ENCODE measurements around the gene RIPOR3. TPM values are rescaled to one million over a fixed set of nuclear protein-coding genes. Genes with fewer than 3 reads are reported as not detected.

RIPOR3 gene
- total RNA-seq, 2 experiments from 2014 or later, result 0.53 TPM; not detected in 1

- CTCF ChIA-PET (ENCODE audit: unreplicated experiment), result no interaction called here
- H3K4me2 ChIP-seq (ENCODE audit: low read length), result no peak overlapping the region
- peaks cover 18% of the 10 kb centered on the region; the same call in 1 of the 2 replicates for H3K36me3 ChIP-seq (ENCODE audit: insufficient read depth, low read length)
- no peak overlapping the region for H2AFZ ChIP-seq (ENCODE audit: low read length)
- H4K20me1 ChIP-seq (ENCODE audit: insufficient read depth, low read length), result no peaks in the 10 kb centered on the region
- H3K9me2 ChIP-seq (ENCODE audit: insufficient read depth, low read length), result no peaks in the 10 kb centered on the region
- POLR2A ChIA-PET, result interaction anchor here (1.2 kb wide), 1 partner anchor 14 kb away, joined by 3 read pairs; no protein-coding TSS in a partner anchor
- no peak for DNase-seq (ENCODE audit: low spot score)
- H3K4me3 ChIP-seq (ENCODE audit: low read depth, low read length, poor library complexity, severe bottlenecking), result no peak overlapping the region
- H3K4me1 ChIP-seq (ENCODE audit: insufficient read depth, low read length, poor library complexity, severe bottlenecking), result no peaks in the 10 kb centered on the region
- no TSS peak for BruUV-seq (replicated peaks)
- TF ChIP-seq EZH2phosphoT487 (IDR thresholded peaks at IDR 0.05; ENCODE audit: borderline replicate concordance, low read depth, low read length) (no peak), CTCF (conservative IDR thresholded peaks at IDR 0.05; ENCODE audit: low read length) (no peak)
- H3K9me3 ChIP-seq (ENCODE audit: low read length), result no peaks in the 10 kb centered on the region
- H3K27ac ChIP-seq (ENCODE audit: low read depth, low read length, poor library complexity, severe bottlenecking), result no peak overlapping the region
- intact Hi-C loops (cut with micrococcal nuclease; ENCODE audit: unreplicated experiment), result no loop called here
- no peaks in the 10 kb centered on the region for H3K79me2 ChIP-seq (ENCODE audit: insufficient read depth, low read depth, low read length)
These were observed 129.8 kb downstream of the RIPOR3 start for GRCh38 chr20:50561379-50562078.

GRCh38 chr20:50560867-50561266 is 130.5 kb downstream of the RIPOR3 start:
- DNase-seq (ENCODE audit: low spot score), result no peak
- no peaks in the 10 kb centered on the region for H4K20me1 ChIP-seq (ENCODE audit: insufficient read depth, low read length)
- no peaks in the 10 kb centered on the region for H3K4me1 ChIP-seq (ENCODE audit: insufficient read depth, low read length, poor library complexity, severe bottlenecking)
- H3K27ac ChIP-seq (ENCODE audit: low read depth, low read length, poor library complexity, severe bottlenecking), result no peak overlapping the region
- no peaks in the 10 kb centered on the region for H3K9me3 ChIP-seq (ENCODE audit: low read length)
- intact Hi-C loops (cut with micrococcal nuclease; ENCODE audit: unreplicated experiment), result no loop called here
- H3K4me2 ChIP-seq (ENCODE audit: low read length), result no peak overlapping the region
- H3K36me3 ChIP-seq (ENCODE audit: insufficient read depth, low read length), result peaks cover 18% of the 10 kb centered on the region; the same call in 1 of the 2 replicates
- POLR2A ChIA-PET, result interaction anchor here (1.2 kb wide), 1 partner anchor 13 kb away, joined by 3 read pairs; no protein-coding TSS in a partner anchor
- no peaks in the 10 kb centered on the region for H3K79me2 ChIP-seq (ENCODE audit: insufficient read depth, low read depth, low read length)
- BruUV-seq (replicated peaks), result no TSS peak
- CTCF ChIA-PET (ENCODE audit: unreplicated experiment), result no interaction called here
- H3K9me2 ChIP-seq (ENCODE audit: insufficient read depth, low read length), result no peaks in the 10 kb centered on the region
- TF ChIP-seq EZH2phosphoT487 (IDR thresholded peaks at IDR 0.05; ENCODE audit: borderline replicate concordance, low read depth, low read length), result no peak
- TF ChIP-seq CTCF (conservative IDR thresholded peaks at IDR 0.05; ENCODE audit: low read length), result no peak
- no peak overlapping the region for H2AFZ ChIP-seq (ENCODE audit: low read length)
- no peak overlapping the region for H3K4me3 ChIP-seq (ENCODE audit: low read depth, low read length, poor library complexity, severe bottlenecking)

Measured in OCI-LY7 (cell line).